Activated T-helper 2 cell treated with anti-CD3 and anti-CD28 coated beads, Interferon-gamma antibody, Interleukin-2, Interleukin-4, amounts not matched to agents 10 μg/mL and 5 μg/mL and 100 μg/mL, durations not matched to agents 14 hours and 24 hours and 36 hours (primary cell): Measurements from ENCODE around the gene TMEM187. TPM values are rescaled to one million over a fixed set of nuclear protein-coding genes. Genes with fewer than 3 reads are reported as not detected.

ENCODE experiments used
- DNase-seq: peaks from one replicate; pipeline ENCODE4 v3.0.0; 2021; ENCODE audit warnings: low spot score
- H3K27ac Mint-ChIP-seq: one replicate; pipeline ENCODE4 v1.8.0; 2021; ENCODE audit warnings: mixed read lengths
- H3K27me3 Mint-ChIP-seq: one replicate; pipeline ENCODE4 v1.8.0; 2021; ENCODE audit warnings: low read depth, mixed read lengths
- H3K36me3 Mint-ChIP-seq: one replicate; pipeline ENCODE4 v1.8.0; 2021; ENCODE audit warnings: low read depth, mixed read lengths
- H3K4me1 Mint-ChIP-seq: one replicate; pipeline ENCODE4 v1.8.0; 2021; ENCODE audit warnings: low read depth, mixed read lengths
- H3K4me3 Mint-ChIP-seq: one replicate; pipeline ENCODE4 v1.8.0; 2021; ENCODE audit warnings: low read depth, mild to moderate bottlenecking, moderate library complexity, mixed read lengths
- H3K9me3 Mint-ChIP-seq: one replicate; pipeline ENCODE4 v1.8.0; 2021; ENCODE audit warnings: mixed read lengths
- intact Hi-C: fragments of 100-400 bp; cut with micrococcal nuclease; formaldehyde crosslinking; loops from one replicate; pipeline ENCODE4 v1.15.1; 2023
- total RNA-seq: library from RNA; stranded (reverse); gene quantifications from 2 replicates; pipeline ENCODE4 v1.2.3, GENCODE V29; 2022

Gene TMEM187
- total RNA-seq, 1 donor from 2014 or later, result 2.1 TPM

GRCh38 chrX:153965406-153965805, 7.1 kb upstream of the TMEM187 start:
- H3K27me3 Mint-ChIP-seq, result no peaks in the 10 kb centered on the region
- H3K4me1 Mint-ChIP-seq, result peaks cover 24% of the 10 kb centered on the region
- H3K36me3 Mint-ChIP-seq, result peaks cover 59% of the 10 kb centered on the region
- no peak overlapping the region for H3K27ac Mint-ChIP-seq
- intact Hi-C loops, result no loop called here
- H3K9me3 Mint-ChIP-seq, result no peaks in the 10 kb centered on the region
- H3K4me3 Mint-ChIP-seq, result no peak overlapping the region
- no peak for DNase-seq

GRCh38 chrX:153966283-153966688, 6.3 kb upstream of the TMEM187 start:
- peaks cover 24% of the 10 kb centered on the region for H3K4me1 Mint-ChIP-seq
- H3K36me3 Mint-ChIP-seq, result peaks cover 55% of the 10 kb centered on the region
- DNase-seq, result no peak
- peak overlapping the region; percentile 100 for H3K4me3 Mint-ChIP-seq
- no peaks in the 10 kb centered on the region for H3K27me3 Mint-ChIP-seq
- intact Hi-C loops, result no loop called here
- H3K27ac Mint-ChIP-seq, result peak overlapping the region; percentile 62
- no peaks in the 10 kb centered on the region for H3K9me3 Mint-ChIP-seq

GRCh38 chrX:153966841-153967535, 5.6 kb upstream of the TMEM187 start:
- peak overlapping the region; percentile 100 for H3K4me3 Mint-ChIP-seq
- no peaks in the 10 kb centered on the region for H3K9me3 Mint-ChIP-seq
- no peaks in the 10 kb centered on the region for H3K27me3 Mint-ChIP-seq
- peak overlapping the region; percentile 88 for H3K27ac Mint-ChIP-seq
- peaks cover 24% of the 10 kb centered on the region for H3K4me1 Mint-ChIP-seq
- H3K36me3 Mint-ChIP-seq, result peaks cover 55% of the 10 kb centered on the region
- intact Hi-C loops, result no loop called here
- DNase-seq, result no peak

GRCh38 chrX:153967536-153968224, 4.9 kb upstream of the TMEM187 start:
- Mint-ChIP-seq H3K27me3 (no peaks in the 10 kb centered on the region), H3K36me3 (peaks cover 52% of the 10 kb centered on the region), H3K9me3 (no peaks in the 10 kb centered on the region), H3K27ac (peak overlapping the region; percentile 88), H3K4me3 (peak overlapping the region; percentile 100), H3K4me1 (peaks cover 24% of the 10 kb centered on the region)
- intact Hi-C loops, result no loop called here
- DNase-seq, result no peak

GRCh38 chrX:153968255-153968654, 4.3 kb upstream of the TMEM187 start:
- DNase-seq, result no peak
- no peaks in the 10 kb centered on the region for H3K27me3 Mint-ChIP-seq
- H3K36me3 Mint-ChIP-seq, result peaks cover 46% of the 10 kb centered on the region
- no peaks in the 10 kb centered on the region for H3K9me3 Mint-ChIP-seq
- peak overlapping the region; percentile 88 for H3K27ac Mint-ChIP-seq
- intact Hi-C loops, result no loop called here
- peaks cover 24% of the 10 kb centered on the region for H3K4me1 Mint-ChIP-seq
- H3K4me3 Mint-ChIP-seq, result peak overlapping the region; percentile 100

GRCh38 chrX:153968754-153969124, 3.8 kb upstream of the TMEM187 start:
- Mint-ChIP-seq H3K36me3 (peaks cover 46% of the 10 kb centered on the region), H3K27ac (peak overlapping the region; percentile 46), H3K4me1 (peaks cover 27% of the 10 kb centered on the region), H3K9me3 (no peaks in the 10 kb centered on the region), H3K27me3 (no peaks in the 10 kb centered on the region), H3K4me3 (peak overlapping the region; percentile 100)
- no peak for DNase-seq
- intact Hi-C loops, result no loop called here

GRCh38 chrX:153969125-153969903, 3.2 kb upstream of the TMEM187 start:
- H3K4me1 Mint-ChIP-seq, result peaks cover 30% of the 10 kb centered on the region

GRCh38 chrX:153969904-153970356, 2.6 kb upstream of the TMEM187 start:
- H3K9me3 Mint-ChIP-seq, result no peaks in the 10 kb centered on the region

More at GRCh38 chrX:153969125-153969903, 3.2 kb upstream of the TMEM187 start:
- peak overlapping the region; percentile 79 for H3K27ac Mint-ChIP-seq
- H3K27me3 Mint-ChIP-seq, result no peaks in the 10 kb centered on the region
- no peak for DNase-seq
- peaks cover 46% of the 10 kb centered on the region for H3K36me3 Mint-ChIP-seq
- no peaks in the 10 kb centered on the region for H3K9me3 Mint-ChIP-seq
- intact Hi-C loops, result no loop called here
- peak overlapping the region; percentile 100 for H3K4me3 Mint-ChIP-seq

GRCh38 chrX:153970357-153971123, 2.0 kb upstream of the TMEM187 start:
- H3K27ac Mint-ChIP-seq, result peak overlapping the region; percentile 100
- DNase-seq, result no peak
- peaks cover 40% of the 10 kb centered on the region for H3K36me3 Mint-ChIP-seq
- intact Hi-C loops, result loop anchor here (1.0 to 5.0 kb wide), 5 partner anchors 42 to 407 kb away; partner anchors contain the start of genes ABCD1, BCAP31, EMD and MECP2
- peak overlapping the region; percentile 100 for H3K4me3 Mint-ChIP-seq
- no peaks in the 10 kb centered on the region for H3K9me3 Mint-ChIP-seq
- peaks cover 38% of the 10 kb centered on the region for H3K4me1 Mint-ChIP-seq
- no peaks in the 10 kb centered on the region for H3K27me3 Mint-ChIP-seq

More at GRCh38 chrX:153969904-153970356, 2.6 kb upstream of the TMEM187 start:
- Mint-ChIP-seq H3K27me3 (no peaks in the 10 kb centered on the region), H3K36me3 (peaks cover 43% of the 10 kb centered on the region), H3K4me3 (peak overlapping the region; percentile 100), H3K27ac (peak overlapping the region; percentile 79), H3K4me1 (peaks cover 36% of the 10 kb centered on the region)
- DNase-seq, result no peak
- intact Hi-C loops, result loop anchor here (5.0 kb wide), 3 partner anchors 52 to 407 kb away; partner anchors contain the start of genes EMD and MECP2

GRCh38 chrX:153971124-153971449, 1.5 kb upstream of the TMEM187 start:
- H3K27me3 Mint-ChIP-seq, result no peaks in the 10 kb centered on the region
- no peaks in the 10 kb centered on the region for H3K9me3 Mint-ChIP-seq
- H3K27ac Mint-ChIP-seq, result peak overlapping the region; percentile 100
- H3K36me3 Mint-ChIP-seq, result peaks cover 40% of the 10 kb centered on the region
- peak overlapping the region; percentile 100 for H3K4me3 Mint-ChIP-seq
- H3K4me1 Mint-ChIP-seq, result peaks cover 38% of the 10 kb centered on the region
- intact Hi-C loops, result loop anchor here (1.0 to 5.0 kb wide), 5 partner anchors 43 to 406 kb away; partner anchors contain the start of genes ABCD1, BCAP31, EMD and MECP2
- peak; percentile 84 for DNase-seq

GRCh38 chrX:153971450-153972367, 845 bp upstream of the TMEM187 start, which contains the start of gene HCFC1:
Gene HCFC1 (minus strand): TSS chrX:153971818. CDS start chrX:153970840, 978 bp downstream.
- intact Hi-C loops, result loop anchor here (1.0 to 5.0 kb wide), 5 partner anchors 43 to 406 kb away; partner anchors contain the start of genes ABCD1, BCAP31, EMD and MECP2
- Mint-ChIP-seq H3K4me1 (peaks cover 33% of the 10 kb centered on the region), H3K4me3 (peak within 1 kb of the TSS; percentile 100)

More at GRCh38 chrX:153971450-153972367, 845 bp upstream of the TMEM187 start, which contains the start of gene HCFC1:
- H3K27ac Mint-ChIP-seq, result peak within 1 kb of the TSS; percentile 100
- DNase-seq, result peak; percentile 87
- no peaks in the 10 kb centered on the region for H3K9me3 Mint-ChIP-seq
- peaks cover 39% of the 10 kb centered on the region for H3K36me3 Mint-ChIP-seq
- H3K27me3 Mint-ChIP-seq, result no peaks in the 10 kb centered on the region
